Measurements from ENCODE around the gene SH3TC1.

The SH3TC1 gene

GRCh38 chr4:8203052-8203401, 3.9 kb downstream of the SH3TC1 start:
- TF ChIP-seq CTCF (IDR thresholded peaks at IDR 0.05; ENCODE audit: low read depth, low read length), result no peak
- no peak for TF ChIP-seq MYC (IDR thresholded peaks at IDR 0.05; ENCODE audit: low read depth, low read length)
- TF ChIP-seq, protein P1, sequence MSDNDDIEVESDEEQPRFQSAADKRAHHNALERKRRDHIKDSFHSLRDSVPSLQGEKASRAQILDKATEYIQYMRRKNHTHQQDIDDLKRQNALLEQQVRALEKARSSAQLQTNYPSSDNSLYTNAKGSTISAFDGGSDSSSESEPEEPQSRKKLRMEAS (IDR thresholded peaks at IDR 0.05; ENCODE audit: low read depth, low read length), result no peak
- no peak for TF ChIP-seq POLR2A (IDR thresholded peaks at IDR 0.05; ENCODE audit: extremely low read depth, insufficient read length)
- DNase-seq (ENCODE audit: low read depth), result no peak
- H3K4me3 ChIP-seq (ENCODE audit: low read depth, low read length), result no peak overlapping the region

DNA sequence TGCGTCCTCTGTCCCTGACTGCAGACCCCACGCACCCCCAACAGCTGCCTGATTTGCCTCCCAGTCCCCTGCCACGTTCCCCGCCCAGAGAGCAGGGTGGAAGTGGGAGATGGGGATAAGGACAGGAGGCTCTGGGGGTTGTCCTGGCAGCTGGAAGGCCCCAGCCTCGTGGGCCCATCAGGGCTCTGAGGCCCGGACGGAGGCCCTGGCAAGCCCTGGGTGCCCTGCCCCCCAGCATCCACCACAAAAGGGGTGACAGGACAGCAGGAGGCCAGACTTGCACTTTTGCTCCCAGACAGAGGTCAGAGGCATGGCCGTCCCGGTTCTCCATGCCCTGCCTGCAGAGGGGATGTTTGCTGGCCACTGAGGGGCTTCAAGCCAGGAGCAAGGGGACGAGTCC, 4.7 kb downstream of the SH3TC1 start:
- no peak for DNase-seq (ENCODE audit: low read depth)
- no peak overlapping the region for H3K4me3 ChIP-seq (ENCODE audit: low read depth, low read length)
- TF ChIP-seq POLR2A (IDR thresholded peaks at IDR 0.05; ENCODE audit: extremely low read depth, insufficient read length) (no peak), CTCF (IDR thresholded peaks at IDR 0.05; ENCODE audit: low read depth, low read length) (no peak), MYC (IDR thresholded peaks at IDR 0.05; ENCODE audit: low read depth, low read length) (no peak)
- TF ChIP-seq, protein P1 (IDR thresholded peaks at IDR 0.05; ENCODE audit: low read depth, low read length), result no peak

DNA sequence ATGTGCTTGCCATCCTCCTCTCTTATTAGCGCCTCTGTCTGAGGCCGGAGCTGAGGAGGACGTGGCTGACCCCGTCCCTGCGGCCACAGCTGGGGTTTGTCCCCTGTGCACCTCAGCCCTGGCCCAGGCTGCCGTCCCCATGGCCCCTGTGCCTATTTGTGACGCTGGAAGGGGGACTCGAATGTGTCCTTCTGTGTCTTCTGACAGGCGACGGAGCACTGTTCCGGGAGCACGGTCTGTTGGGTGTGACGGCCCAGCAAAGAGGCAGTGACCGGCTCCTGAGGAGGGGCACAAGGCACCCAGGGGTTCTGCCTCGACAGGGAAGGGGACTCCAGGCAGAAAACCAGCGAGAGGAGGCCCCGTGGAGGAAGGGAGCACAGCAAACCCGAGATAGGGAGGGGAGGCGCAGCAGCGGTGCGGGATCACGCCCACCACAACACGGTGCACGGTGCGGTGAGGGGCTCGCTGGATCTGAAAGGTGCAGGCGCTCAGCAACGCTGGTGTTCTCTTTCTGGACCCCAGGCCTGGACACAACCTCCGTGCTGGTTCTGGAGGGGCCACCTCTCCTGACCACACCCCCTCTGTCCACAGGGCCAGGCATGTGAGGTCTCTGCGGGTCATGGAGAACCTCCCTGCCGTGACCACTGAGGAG, 5.6 kb downstream of the SH3TC1 start:
- TF ChIP-seq, protein P1 (IDR thresholded peaks at IDR 0.05; ENCODE audit: low read depth, low read length), result no peak
- TF ChIP-seq POLR2A (IDR thresholded peaks at IDR 0.05; ENCODE audit: extremely low read depth, insufficient read length) (no peak), MYC (IDR thresholded peaks at IDR 0.05; ENCODE audit: low read depth, low read length) (no peak)
- H3K4me3 ChIP-seq (ENCODE audit: low read depth, low read length), result no peak overlapping the region
- no peak for DNase-seq (ENCODE audit: low read depth)

- no peak for TF ChIP-seq POLR2A (IDR thresholded peaks at IDR 0.05; ENCODE audit: extremely low read depth, insufficient read length)
- TF ChIP-seq MYC (IDR thresholded peaks at IDR 0.05; ENCODE audit: low read depth, low read length), result no peak
- TF ChIP-seq, protein P1 (IDR thresholded peaks at IDR 0.05; ENCODE audit: low read depth, low read length), result no peak
- TF ChIP-seq CTCF (IDR thresholded peaks at IDR 0.05; ENCODE audit: low read depth, low read length), result no peak
- H3K4me3 ChIP-seq (ENCODE audit: low read depth, low read length), result no peak overlapping the region
- peak; percentile 72 for DNase-seq (ENCODE audit: low read depth)
Observed at GRCh38 chr4:8205241-8205707, 6.2 kb downstream of the SH3TC1 start.

DNA sequence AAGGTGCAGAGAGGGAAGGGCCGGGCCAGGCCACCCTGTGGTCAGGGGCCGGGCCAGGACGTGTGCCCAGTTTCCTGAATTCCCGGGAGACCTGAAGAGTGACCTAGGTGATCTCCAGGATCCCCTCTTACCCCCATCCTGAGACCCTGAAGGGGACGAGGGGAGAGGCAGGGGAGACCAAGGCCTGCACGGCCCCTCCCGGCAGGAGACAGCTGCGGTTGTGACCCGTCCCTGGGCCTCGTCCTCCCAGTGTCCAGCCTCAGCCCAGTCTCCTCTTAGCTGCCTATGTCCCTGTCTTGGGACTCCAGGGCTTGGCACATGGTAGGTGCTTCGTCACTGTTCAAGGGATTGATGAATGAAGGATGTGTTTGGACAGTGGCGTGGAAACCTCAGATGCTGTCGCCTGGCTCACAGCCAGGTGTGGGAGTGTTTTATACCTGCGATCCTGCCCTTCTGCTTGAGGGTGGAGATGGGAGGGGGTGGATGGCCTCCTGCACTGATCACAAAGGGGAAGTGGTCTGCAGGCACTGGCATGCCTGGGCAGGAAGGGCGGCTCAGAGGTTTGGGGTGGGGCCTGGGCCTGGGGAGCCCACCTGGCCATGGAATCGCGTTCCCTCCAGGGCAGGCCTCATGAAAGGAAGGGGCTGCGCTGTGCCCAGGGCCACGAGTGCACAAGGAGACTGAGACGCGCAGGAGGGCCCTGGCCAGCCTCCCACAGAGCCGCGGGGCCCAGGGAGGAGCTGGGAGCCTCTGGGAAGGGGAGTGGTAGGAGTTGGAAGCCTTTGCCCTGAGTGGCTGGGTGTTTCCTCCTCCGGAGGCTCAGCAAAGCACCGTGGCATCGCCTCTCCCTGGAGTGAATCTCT, 6.9 kb downstream of the SH3TC1 start:
- no peak overlapping the region for H3K4me3 ChIP-seq (ENCODE audit: low read depth, low read length)
- TF ChIP-seq, protein P1 (IDR thresholded peaks at IDR 0.05; ENCODE audit: low read depth, low read length), result no peak
- no peak for TF ChIP-seq CTCF (IDR thresholded peaks at IDR 0.05; ENCODE audit: low read depth, low read length)
- TF ChIP-seq MYC (IDR thresholded peaks at IDR 0.05; ENCODE audit: low read depth, low read length), result no peak
- TF ChIP-seq POLR2A (IDR thresholded peaks at IDR 0.05; ENCODE audit: extremely low read depth, insufficient read length), result no peak
- peak; percentile 76 for DNase-seq (ENCODE audit: low read depth)

DNA sequence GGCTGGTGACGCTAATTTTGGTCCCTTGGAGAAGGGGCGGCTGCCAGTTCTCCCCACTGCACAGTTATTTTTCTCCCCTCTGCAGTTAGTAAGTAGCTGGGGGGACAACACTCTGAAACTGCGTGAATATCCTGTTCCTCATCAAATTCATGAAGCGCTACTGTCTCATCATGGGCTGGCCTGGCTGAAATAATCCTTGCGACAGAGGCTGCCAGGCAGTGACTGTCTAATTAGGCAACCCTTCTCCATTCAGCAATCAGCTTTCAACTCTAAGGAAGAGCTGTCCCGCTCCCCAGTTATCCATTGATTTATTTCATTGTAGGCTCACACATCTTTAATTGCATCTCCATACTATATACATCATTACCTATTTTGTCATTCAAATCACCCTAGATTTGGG, 8.2 kb downstream of the SH3TC1 start:
- peak; percentile 82 for DNase-seq (ENCODE audit: low read depth)
- TF ChIP-seq MYC (IDR thresholded peaks at IDR 0.05; ENCODE audit: low read depth, low read length), result no peak
- no peak for TF ChIP-seq POLR2A (IDR thresholded peaks at IDR 0.05; ENCODE audit: extremely low read depth, insufficient read length)
- no peak for TF ChIP-seq CTCF (IDR thresholded peaks at IDR 0.05; ENCODE audit: low read depth, low read length)
- TF ChIP-seq, protein P1 (IDR thresholded peaks at IDR 0.05; ENCODE audit: low read depth, low read length), result no peak
- H3K4me3 ChIP-seq (ENCODE audit: low read depth, low read length), result no peak overlapping the region
